GM12878 (cell line): ENCODE measurements around the gene OTOG. TPM values are rescaled to one million over a fixed set of nuclear protein-coding genes. Genes with fewer than 3 reads are reported as not detected.

ENCODE experiments used
- ATAC-seq: fragments of 200-7000 bp; cut with Tn5 transposase; 3 replicates; pipeline ENCODE4 v1.9.1; 2020; ENCODE audit warnings: mild to moderate bottlenecking, moderate library complexity
- BruUV-seq: library from RNA; stranded (reverse); fragments of 400-500 nt; replicated peaks from 2 replicates; lab custom pipeline; 2021; lab: Mats Ljungman, UMichigan
- CTCF ChIA-PET: fragments of 300-600 bp; sonication (Branson Sonifier 250); formaldehyde crosslinking; extraction: SDS; loops from one replicate; lab custom pipeline; 2021; ENCODE audit warnings: inconsistent platforms; lab: Yijun Ruan, JAX
- POLR2A ChIA-PET: fragments of 350-600 bp; formaldehyde crosslinking; extraction: SDS; loops from one replicate; lab custom pipeline; 2021; ENCODE audit warnings: inconsistent platforms; lab: Charles Lee
- RAD21 ChIA-PET: fragments of 300-600 bp; sonication (Branson Sonifier 250); formaldehyde crosslinking; loops from one replicate; lab custom pipeline; 2023; ENCODE audit warnings: antibody characterized with exemption; ENCODE audit not compliant: unreplicated experiment; lab: Charles Lee
- SMC1A ChIA-PET: fragments of 300-600 bp; sonication (Branson Sonifier 250); formaldehyde crosslinking; loops from one replicate; lab custom pipeline; 2023; ENCODE audit not compliant: unreplicated experiment, uncharacterized antibody; lab: Charles Lee
- DNase-seq: peaks from one replicate; pipeline ENCODE4 v3.0.0-alpha.2; 2011; ENCODE audit warnings: low read depth, low spot score
- FAIRE-seq: peaks from 3 replicates; lab custom pipeline; 2011; peaks lifted over from hg19 to GRCh38; lab: Jason Lieb, UNC
- H2AFZ ChIP-seq: 2 replicates; pipeline ENCODE4 v1.6.0; 2011; ENCODE audit warnings: low read depth, low read length, control low read depth; ENCODE audit not compliant: control insufficient read depth
- H3K27ac ChIP-seq: 2 replicates; pipeline ENCODE4 v1.5.1; 2011; ENCODE audit warnings: control low read depth; ENCODE audit not compliant: control insufficient read depth, insufficient read depth
- H3K27me3 ChIP-seq, 2 experiments: replicated peaks in 1 of 2; 2 replicates each; pipeline versions ENCODE4 v1.6.0 to v1.6.1; 2011; ENCODE audit warnings: low read length in 1 of 2; ENCODE audit not compliant: control insufficient read depth in 2 of 2, insufficient read depth in 2 of 2
- H3K36me3 ChIP-seq, 2 experiments: 2 replicates each; pipeline ENCODE4 v1.5.1; 2011; ENCODE audit warnings: low read length in 1 of 2; ENCODE audit not compliant: control insufficient read depth in 2 of 2, insufficient read depth in 2 of 2
- H3K4me1 ChIP-seq: 2 replicates; pipeline ENCODE4 v1.6.1; 2011; ENCODE audit warnings: mild to moderate bottlenecking, low read length, moderate library complexity, mixed read lengths; ENCODE audit not compliant: control insufficient read depth, insufficient read depth
- H3K4me2 ChIP-seq: 2 replicates; pipeline ENCODE4 v1.6.0; 2011; ENCODE audit warnings: control low read depth; ENCODE audit not compliant: control insufficient read depth, insufficient read depth
- H3K4me3 ChIP-seq: fragments of 200-600 bp; sonication (generic); 2 replicates; pipeline ENCODE4 v1.5.1; 2016
- H3K79me2 ChIP-seq: 2 replicates; pipeline ENCODE4 v1.6.0; 2011; ENCODE audit warnings: low read length; ENCODE audit not compliant: control insufficient read depth, insufficient read depth
- H3K9ac ChIP-seq: 2 replicates; pipeline ENCODE4 v1.8.0; 2011; ENCODE audit warnings: low read length, control low read depth, mixed read lengths; ENCODE audit not compliant: control insufficient read depth, insufficient read depth
- H3K9me3 ChIP-seq: replicated peaks from 3 replicates; pipeline ENCODE4 v1.5.1; 2011; ENCODE audit warnings: mild to moderate bottlenecking, low read length; ENCODE audit not compliant: control insufficient read depth, insufficient read depth
- H4K20me1 ChIP-seq: 2 replicates; pipeline ENCODE4 v1.6.0; 2011; ENCODE audit not compliant: control insufficient read depth, insufficient read depth
- BRCA1 ChIP-seq: IDR thresholded peaks from 2 replicates; pipeline ENCODE4 v1.6.1; 2011; ENCODE audit warnings: low read depth, low read length, improper control_type of control experiment
- EP300 ChIP-seq, 2 experiments: fragments of 150-350 bp in 1 of 2; IDR thresholded peaks; 2 replicates each; pipeline ENCODE4 v1.6.1; 2011 to 2012; ENCODE audit warnings: low read depth in 2 of 2, low read length in 2 of 2, borderline replicate concordance in 1 of 2, improper control_type of control experiment in 1 of 2, inconsistent platforms in 1 of 2; ENCODE audit not compliant: control insufficient read depth in 1 of 2
- GATAD2B ChIP-seq: fragments of 450-650 bp; conservative IDR thresholded peaks from 2 replicates; pipeline ENCODE4 v1.6.1; 2017; ENCODE audit warnings: low read depth, mild to moderate bottlenecking, moderate library complexity
- HDGF ChIP-seq: fragments of 450-650 bp; IDR thresholded peaks from 2 replicates; pipeline ENCODE4 v1.6.1; 2016; ENCODE audit warnings: antibody characterized with exemption
- NFIC ChIP-seq: IDR thresholded peaks from 2 replicates; pipeline ENCODE4 v1.6.1; 2012; ENCODE audit warnings: low read depth, mild to moderate bottlenecking, inconsistent platforms, low read length, moderate library complexity
- SUPT20H ChIP-seq: IDR thresholded peaks from 2 replicates; pipeline ENCODE4 v1.6.1; 2011; ENCODE audit warnings: low read depth, mild to moderate bottlenecking, low read length, moderate library complexity, borderline replicate concordance; ENCODE audit not compliant: control insufficient read depth
- WGBS: methylation state at CpG from one replicate; pipeline ENCODE4 v1.1.6; 2016; ENCODE audit warnings: low lambda C conversion rate; ENCODE audit not compliant: insufficient replicate concordance, insufficient coverage; ENCODE audit errors: missing lambda C conversion rate; 5-methylcytosine and 5-hydroxymethylcytosine counted together
- in situ Hi-C: fragments of 300-500 bp; cut with MboI; formaldehyde crosslinking; loops from 9 replicates; pipeline ENCODE4 v1.14.3; 2018; ENCODE audit warnings: mixed read lengths
- intact Hi-C: fragments of 100-400 bp; cut with micrococcal nuclease; formaldehyde crosslinking; loops from one replicate; pipeline ENCODE4 v1.14.2; 2022; ENCODE audit not compliant: unreplicated experiment
- polyA plus RNA-seq, 11 experiments: library from polyadenylated mRNA; depleted of rRNA in 4 of 11; unstranded in 6 of 11; stranded (reverse) in 5 of 11; fragments of >200 nt; fragmentation: Nextera tagmentation in 4 of 11; fragmentation: Illumina TruSeq in 1 of 11; extraction: Ambion mirVana in 4 of 11; extraction: Trizol in 1 of 11; gene quantifications; 1 replicate in 1 of 11; 2 replicates in 10 of 11; pipeline versions ENCODE4 v1.2.1 to v1.2.3, GENCODE V29; 2011 to 2016; ENCODE audit warnings: inconsistent platforms in 2 of 11, missing spikeins in 2 of 11, low read depth in 1 of 11
- total RNA-seq, 4 experiments: library from RNA; depleted of rRNA in 3 of 4; stranded (reverse); fragments of >200 nt in 3 of 4; fragmentation: Illumina TruSeq in 1 of 4; extraction: Trizol in 1 of 4; gene quantifications; 2 replicates each; pipeline versions ENCODE4 v1.2.1 to v1.2.3, GENCODE V29; 2013 to 2021
- TF ChIP-seq, protein P1 (sequence below): fragments of 450-650 bp; IDR thresholded peaks from 2 replicates; pipeline ENCODE4 v1.6.1; 2017; ENCODE audit warnings: mild to moderate bottlenecking, low read depth, inconsistent platforms; ENCODE audit not compliant: poor library complexity, severe bottlenecking
- TF ChIP-seq, protein P2 (sequence below): fragments of 450-650 bp; IDR thresholded peaks from 2 replicates; pipeline ENCODE4 v1.6.1; 2017; ENCODE audit warnings: mild to moderate bottlenecking, moderate library complexity
- TF ChIP-seq, protein P3 (sequence below): fragments of 450-650 bp; formaldehyde crosslinking; IDR thresholded peaks from 2 replicates; pipeline ENCODE4 v1.4.0; 2022; ENCODE audit warnings: mild to moderate bottlenecking, moderate library complexity
- TF ChIP-seq, protein P4 (sequence below): fragments of 450-650 bp; IDR thresholded peaks from 2 replicates; pipeline ENCODE4 v1.6.1; 2016; ENCODE audit warnings: mild to moderate bottlenecking

The OTOG gene
- total and polyA plus RNA-seq, 10 of the 15 experiments (the other 5 are each of a cell fraction or from before 2014, with no cell fraction given): not detected

- Histone ChIP-seq H3K9ac (no peak overlapping the region), H3K79me2 (no peaks in the 10 kb centered on the region), H3K4me3 (no peak overlapping the region), H3K27me3 (no peaks in the 10 kb centered on the region), H3K9me3 (no peaks in the 10 kb centered on the region), H3K36me3 (no peaks in the 10 kb centered on the region), H2AFZ (no peak overlapping the region), H3K4me2 (no peak overlapping the region), H3K4me1 (no peaks in the 10 kb centered on the region), H4K20me1 (no peaks in the 10 kb centered on the region), H3K27ac (no peak overlapping the region)
- 44% methylated on average over 11 of the region's 11 CpGs for WGBS
- in situ Hi-C loops: no loop called here
- DNase-seq (no peak), FAIRE-seq (no peak), ATAC-seq (no peak)
- BruUV-seq: no TSS peak
- ChIA-PET CTCF (interaction anchor here (1.0 to 2.8 kb wide), 2 partner anchors 38 to 376 kb away, joined by 3 to 16 read pairs; no protein-coding TSS in a partner anchor), RAD21 (interaction anchor here (0.7 to 1.0 kb wide), 2 partner anchors 128 to 376 kb away, joined by 3 to 4 read pairs; no protein-coding TSS in a partner anchor), POLR2A (no interaction called here), SMC1A (no interaction called here)
- intact Hi-C loops: no loop called here
- TF ChIP-seq BRCA1: no peak
- TF ChIP-seq, protein P1, sequence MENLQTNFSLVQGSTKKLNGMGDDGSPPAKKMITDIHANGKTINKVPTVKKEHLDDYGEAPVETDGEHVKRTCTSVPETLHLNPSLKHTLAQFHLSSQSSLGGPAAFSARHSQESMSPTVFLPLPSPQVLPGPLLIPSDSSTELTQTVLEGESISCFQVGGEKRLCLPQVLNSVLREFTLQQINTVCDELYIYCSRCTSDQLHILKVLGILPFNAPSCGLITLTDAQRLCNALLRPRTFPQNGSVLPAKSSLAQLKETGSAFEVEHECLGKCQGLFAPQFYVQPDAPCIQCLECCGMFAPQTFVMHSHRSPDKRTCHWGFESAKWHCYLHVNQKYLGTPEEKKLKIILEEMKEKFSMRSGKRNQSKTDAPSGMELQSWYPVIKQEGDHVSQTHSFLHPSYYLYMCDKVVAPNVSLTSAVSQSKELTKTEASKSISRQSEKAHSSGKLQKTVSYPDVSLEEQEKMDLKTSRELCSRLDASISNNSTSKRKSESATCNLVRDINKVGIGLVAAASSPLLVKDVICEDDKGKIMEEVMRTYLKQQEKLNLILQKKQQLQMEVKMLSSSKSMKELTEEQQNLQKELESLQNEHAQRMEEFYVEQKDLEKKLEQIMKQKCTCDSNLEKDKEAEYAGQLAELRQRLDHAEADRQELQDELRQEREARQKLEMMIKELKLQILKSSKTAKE: no peak
- TF ChIP-seq EP300 (IDR thresholded peaks at IDR 0.05; ENCODE audit: borderline replicate concordance in 1 of 2, control insufficient read depth in 1 of 2, low read depth in 2 of 2, low read length in 2 of 2): no peak
- TF ChIP-seq HDGF: no peak
- TF ChIP-seq, protein P2, sequence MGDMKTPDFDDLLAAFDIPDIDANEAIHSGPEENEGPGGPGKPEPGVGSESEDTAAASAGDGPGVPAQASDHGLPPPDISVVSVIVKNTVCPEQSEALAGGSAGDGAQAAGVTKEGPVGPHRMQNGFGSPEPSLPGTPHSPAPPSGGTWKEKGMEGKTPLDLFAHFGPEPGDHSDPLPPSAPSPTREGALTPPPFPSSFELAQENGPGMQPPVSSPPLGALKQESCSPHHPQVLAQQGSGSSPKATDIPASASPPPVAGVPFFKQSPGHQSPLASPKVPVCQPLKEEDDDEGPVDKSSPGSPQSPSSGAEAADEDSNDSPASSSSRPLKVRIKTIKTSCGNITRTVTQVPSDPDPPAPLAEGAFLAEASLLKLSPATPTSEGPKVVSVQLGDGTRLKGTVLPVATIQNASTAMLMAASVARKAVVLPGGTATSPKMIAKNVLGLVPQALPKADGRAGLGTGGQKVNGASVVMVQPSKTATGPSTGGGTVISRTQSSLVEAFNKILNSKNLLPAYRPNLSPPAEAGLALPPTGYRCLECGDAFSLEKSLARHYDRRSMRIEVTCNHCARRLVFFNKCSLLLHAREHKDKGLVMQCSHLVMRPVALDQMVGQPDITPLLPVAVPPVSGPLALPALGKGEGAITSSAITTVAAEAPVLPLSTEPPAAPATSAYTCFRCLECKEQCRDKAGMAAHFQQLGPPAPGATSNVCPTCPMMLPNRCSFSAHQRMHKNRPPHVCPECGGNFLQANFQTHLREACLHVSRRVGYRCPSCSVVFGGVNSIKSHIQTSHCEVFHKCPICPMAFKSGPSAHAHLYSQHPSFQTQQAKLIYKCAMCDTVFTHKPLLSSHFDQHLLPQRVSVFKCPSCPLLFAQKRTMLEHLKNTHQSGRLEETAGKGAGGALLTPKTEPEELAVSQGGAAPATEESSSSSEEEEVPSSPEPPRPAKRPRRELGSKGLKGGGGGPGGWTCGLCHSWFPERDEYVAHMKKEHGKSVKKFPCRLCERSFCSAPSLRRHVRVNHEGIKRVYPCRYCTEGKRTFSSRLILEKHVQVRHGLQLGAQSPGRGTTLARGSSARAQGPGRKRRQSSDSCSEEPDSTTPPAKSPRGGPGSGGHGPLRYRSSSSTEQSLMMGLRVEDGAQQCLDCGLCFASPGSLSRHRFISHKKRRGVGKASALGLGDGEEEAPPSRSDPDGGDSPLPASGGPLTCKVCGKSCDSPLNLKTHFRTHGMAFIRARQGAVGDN: no peak
- TF ChIP-seq, protein P3, sequence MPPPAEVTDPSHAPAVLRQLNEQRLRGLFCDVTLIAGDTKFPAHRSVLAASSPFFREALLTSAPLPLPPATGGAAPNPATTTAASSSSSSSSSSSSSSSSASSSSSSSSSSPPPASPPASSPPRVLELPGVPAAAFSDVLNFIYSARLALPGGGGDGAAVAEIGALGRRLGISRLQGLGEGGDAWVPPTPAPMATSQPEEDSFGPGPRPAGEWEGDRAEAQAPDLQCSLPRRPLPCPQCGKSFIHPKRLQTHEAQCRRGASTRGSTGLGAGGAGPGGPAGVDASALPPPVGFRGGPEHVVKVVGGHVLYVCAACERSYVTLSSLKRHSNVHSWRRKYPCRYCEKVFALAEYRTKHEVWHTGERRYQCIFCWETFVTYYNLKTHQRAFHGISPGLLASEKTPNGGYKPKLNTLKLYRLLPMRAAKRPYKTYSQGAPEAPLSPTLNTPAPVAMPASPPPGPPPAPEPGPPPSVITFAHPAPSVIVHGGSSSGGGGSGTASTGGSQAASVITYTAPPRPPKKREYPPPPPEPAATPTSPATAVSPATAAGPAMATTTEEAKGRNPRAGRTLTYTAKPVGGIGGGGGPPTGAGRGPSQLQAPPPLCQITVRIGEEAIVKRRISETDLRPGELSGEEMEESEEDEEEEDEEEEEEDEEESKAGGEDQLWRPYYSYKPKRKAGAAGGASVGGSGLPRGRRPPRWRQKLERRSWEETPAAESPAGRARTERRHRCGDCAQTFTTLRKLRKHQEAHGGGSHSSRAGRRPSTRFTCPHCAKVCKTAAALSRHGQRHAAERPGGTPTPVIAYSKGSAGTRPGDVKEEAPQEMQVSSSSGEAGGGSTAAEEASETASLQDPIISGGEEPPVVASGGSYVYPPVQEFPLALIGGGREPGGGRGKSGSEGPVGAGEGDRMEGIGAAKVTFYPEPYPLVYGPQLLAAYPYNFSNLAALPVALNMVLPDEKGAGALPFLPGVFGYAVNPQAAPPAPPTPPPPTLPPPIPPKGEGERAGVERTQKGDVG (CRISPR knock-in tag): no peak
- TF ChIP-seq, protein P4, sequence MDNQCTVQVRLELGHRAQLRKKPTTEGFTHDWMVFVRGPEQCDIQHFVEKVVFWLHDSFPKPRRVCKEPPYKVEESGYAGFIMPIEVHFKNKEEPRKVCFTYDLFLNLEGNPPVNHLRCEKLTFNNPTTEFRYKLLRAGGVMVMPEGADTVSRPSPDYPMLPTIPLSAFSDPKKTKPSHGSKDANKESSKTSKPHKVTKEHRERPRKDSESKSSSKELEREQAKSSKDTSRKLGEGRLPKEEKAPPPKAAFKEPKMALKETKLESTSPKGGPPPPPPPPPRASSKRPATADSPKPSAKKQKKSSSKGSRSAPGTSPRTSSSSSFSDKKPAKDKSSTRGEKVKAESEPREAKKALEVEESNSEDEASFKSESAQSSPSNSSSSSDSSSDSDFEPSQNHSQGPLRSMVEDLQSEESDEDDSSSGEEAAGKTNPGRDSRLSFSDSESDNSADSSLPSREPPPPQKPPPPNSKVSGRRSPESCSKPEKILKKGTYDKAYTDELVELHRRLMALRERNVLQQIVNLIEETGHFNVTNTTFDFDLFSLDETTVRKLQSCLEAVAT: no peak
- no peak for TF ChIP-seq NFIC
- TF ChIP-seq SUPT20H: no peak
- no peak for TF ChIP-seq GATAD2B
Measured at GRCh38 chr11:17602105-17603001, 55.3 kb downstream of the OTOG start.
